Activated T-cell treated with anti-CD3 and anti-CD28 coated beads, Interleukin-2, amount 50 U/mL, for 72 hours (primary cell): Measurements from ENCODE around the gene FITM1. TPM values are rescaled to one million over a fixed set of nuclear protein-coding genes. Genes with fewer than 3 reads are reported as not detected.

ENCODE experiments used
- ATAC-seq, 2 donors: fragments of 150-1000 bp; cut with Tn5 transposase; replicated peaks in 1 of 2; 2 replicates each; pipeline ENCODE4 v1.10.0; 2021; ENCODE audit warnings: moderate library complexity in 2 of 2, mild to moderate bottlenecking in 1 of 2
- DNase-seq, 2 donors: peaks; one replicate each; pipeline ENCODE4 v3.0.0; 2021 to 2022; ENCODE audit warnings: mixed read lengths in 1 of 2
- H3K27ac Mint-ChIP-seq: one replicate; pipeline ENCODE4 v1.8.0; 2022; ENCODE audit warnings: mild to moderate bottlenecking, moderate library complexity, mixed read lengths
- H3K27me3 Mint-ChIP-seq: one replicate; pipeline ENCODE4 v1.8.0; 2022; ENCODE audit warnings: low read depth, mixed read lengths
- H3K36me3 Mint-ChIP-seq, 2 donors: one replicate each; pipeline ENCODE4 v1.8.0; 2022; ENCODE audit warnings: mixed read lengths in 2 of 2, mild to moderate bottlenecking in 1 of 2; ENCODE audit not compliant: insufficient read depth in 2 of 2
- H3K4me1 Mint-ChIP-seq: one replicate; pipeline ENCODE4 v1.8.0; 2022; ENCODE audit warnings: low read depth, mixed read lengths
- H3K4me3 Mint-ChIP-seq, 2 donors: one replicate each; pipeline ENCODE4 v1.8.0; 2022; ENCODE audit warnings: mild to moderate bottlenecking in 2 of 2, mixed read lengths in 2 of 2, moderate library complexity in 2 of 2
- H3K9me3 Mint-ChIP-seq, 2 donors: one replicate each; pipeline ENCODE4 v1.8.0; 2022; ENCODE audit warnings: mixed read lengths in 2 of 2
- total RNA-seq, 2 donors: library from RNA; stranded (reverse); gene quantifications; one replicate each; pipeline ENCODE4 v1.2.3, GENCODE V29; 2022

Gene FITM1
- total RNA-seq, 2 donors from 2014 or later: 0.46 to 2.2 TPM

- H3K27ac Mint-ChIP-seq: no peak overlapping the region
- no peaks in the 10 kb centered on the region for H3K9me3 Mint-ChIP-seq
- H3K27me3 Mint-ChIP-seq: no peaks in the 10 kb centered on the region
- peaks cover 63% of the 10 kb centered on the region for H3K4me1 Mint-ChIP-seq
- H3K36me3 Mint-ChIP-seq: peaks cover 18 to 34% of the 10 kb centered on the region in 2 donors
- ATAC-seq (no peak), DNase-seq (no peak)
- peak overlapping the region in 1 of 2 donors; percentile 8 for H3K4me3 Mint-ChIP-seq
Measured at GRCh38 chr14:24143511-24143910, 13.1 kb downstream of the FITM1 start.

- DNase-seq (no peak), ATAC-seq (no peak)
- peaks cover 18 to 34% of the 10 kb centered on the region in 2 donors for H3K36me3 Mint-ChIP-seq
- peak overlapping the region; percentile 22 to 93 for H3K4me3 Mint-ChIP-seq
- H3K9me3 Mint-ChIP-seq: no peaks in the 10 kb centered on the region
- peaks cover 63% of the 10 kb centered on the region for H3K4me1 Mint-ChIP-seq
- H3K27ac Mint-ChIP-seq: peak overlapping the region; percentile 84
- no peaks in the 10 kb centered on the region for H3K27me3 Mint-ChIP-seq
Measured at GRCh38 chr14:24144451-24144850, 14.0 kb downstream of the FITM1 start.

- ATAC-seq (no peak), DNase-seq (no peak)
- Mint-ChIP-seq H3K36me3 (peaks cover 20 to 33% of the 10 kb centered on the region in 2 donors), H3K27me3 (no peaks in the 10 kb centered on the region), H3K4me1 (peaks cover 59% of the 10 kb centered on the region), H3K27ac (peak overlapping the region; percentile 88), H3K9me3 (no peaks in the 10 kb centered on the region), H3K4me3 (peak overlapping the region; percentile 93 to 99)
Measured at GRCh38 chr14:24145219-24145618, 14.8 kb downstream of the FITM1 start.

- ATAC-seq (no peak), DNase-seq (peak in 1 of 2 donors; percentile 36)
- Mint-ChIP-seq H3K4me3 (peak overlapping the region; percentile 93 to 99), H3K4me1 (peaks cover 63% of the 10 kb centered on the region), H3K9me3 (no peaks in the 10 kb centered on the region), H3K27ac (peak overlapping the region; percentile 88), H3K36me3 (peaks cover 26 to 35% of the 10 kb centered on the region in 2 donors), H3K27me3 (no peaks in the 10 kb centered on the region)
Measured at GRCh38 chr14:24145690-24146452, 15.4 kb downstream of the FITM1 start.

- Mint-ChIP-seq H3K9me3 (no peaks in the 10 kb centered on the region), H3K36me3 (peaks cover 26 to 38% of the 10 kb centered on the region in 2 donors), H3K4me3 (peak within 1 kb of the TSS; percentile 93 to 99), H3K27ac (peak within 1 kb of the TSS; percentile 88), H3K4me1 (peaks cover 63% of the 10 kb centered on the region), H3K27me3 (no peaks in the 10 kb centered on the region)
- ATAC-seq (peak; percentile 74), DNase-seq (peak; percentile 92 to 96)
Measured at GRCh38 chr14:24146453-24146977, 16.1 kb downstream of the FITM1 start, which contains the start of gene PSME2. TSS of gene PSME2 (minus strand) at chr14:24146610. CDS start at chr14:24146581, 29 bp downstream.

DNA sequence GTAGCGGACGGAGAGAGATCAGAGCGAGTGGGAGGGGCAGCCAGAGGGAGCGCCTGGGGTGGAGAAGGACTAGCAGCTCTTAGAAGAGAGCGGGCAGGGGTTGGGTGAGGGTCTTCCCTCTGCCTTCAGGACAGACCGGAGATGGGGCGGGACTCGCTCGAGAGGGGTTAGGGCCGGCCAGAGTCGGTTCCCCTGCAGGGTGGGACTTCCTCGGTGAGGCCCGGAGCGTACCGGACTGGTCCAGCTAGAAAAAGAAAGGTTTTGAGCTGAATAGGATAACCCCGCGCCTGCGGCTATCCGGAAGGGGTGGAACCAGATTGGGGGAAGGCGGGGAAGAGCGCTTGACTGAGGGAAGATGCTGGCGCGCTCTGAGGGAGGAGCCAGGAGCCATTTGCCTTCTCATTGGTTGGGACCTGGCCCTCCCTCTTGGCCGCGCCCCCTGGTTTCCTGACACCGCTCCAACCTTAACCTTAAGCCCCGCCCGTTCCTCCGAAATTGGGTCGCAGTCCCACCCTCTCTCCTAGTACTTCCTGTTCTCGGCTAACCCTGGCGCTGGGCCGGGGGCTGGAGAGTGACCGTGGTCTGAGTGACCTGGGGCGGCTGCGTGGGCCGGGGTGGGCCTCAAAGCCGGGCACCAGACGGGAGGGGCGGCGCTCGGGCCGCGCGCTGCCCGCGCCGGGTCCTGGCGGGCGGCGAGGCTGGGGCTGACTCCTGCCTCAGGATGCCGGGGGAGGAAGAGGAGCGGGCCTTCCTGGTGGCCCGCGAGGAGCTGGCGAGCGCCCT lies 16.7 kb downstream of the FITM1 start, which contains the start of gene RNF31:
TSS of gene RNF31 (plus strand) at position 521 of the 783 bp plus-strand sequence. CDS start at position 722, 201 bp downstream.
- ATAC-seq (peak; percentile 87 to 88), DNase-seq (peak; percentile 98 to 99)
- no peaks in the 10 kb centered on the region for H3K27me3 Mint-ChIP-seq
- H3K9me3 Mint-ChIP-seq: no peaks in the 10 kb centered on the region
- H3K27ac Mint-ChIP-seq: peak within 1 kb of the TSS; percentile 88
- H3K4me1 Mint-ChIP-seq: peaks cover 58% of the 10 kb centered on the region
- H3K4me3 Mint-ChIP-seq: peak within 1 kb of the TSS; percentile 93 to 99
- H3K36me3 Mint-ChIP-seq: peaks cover 26 to 35% of the 10 kb centered on the region in 2 donors

DNA sequence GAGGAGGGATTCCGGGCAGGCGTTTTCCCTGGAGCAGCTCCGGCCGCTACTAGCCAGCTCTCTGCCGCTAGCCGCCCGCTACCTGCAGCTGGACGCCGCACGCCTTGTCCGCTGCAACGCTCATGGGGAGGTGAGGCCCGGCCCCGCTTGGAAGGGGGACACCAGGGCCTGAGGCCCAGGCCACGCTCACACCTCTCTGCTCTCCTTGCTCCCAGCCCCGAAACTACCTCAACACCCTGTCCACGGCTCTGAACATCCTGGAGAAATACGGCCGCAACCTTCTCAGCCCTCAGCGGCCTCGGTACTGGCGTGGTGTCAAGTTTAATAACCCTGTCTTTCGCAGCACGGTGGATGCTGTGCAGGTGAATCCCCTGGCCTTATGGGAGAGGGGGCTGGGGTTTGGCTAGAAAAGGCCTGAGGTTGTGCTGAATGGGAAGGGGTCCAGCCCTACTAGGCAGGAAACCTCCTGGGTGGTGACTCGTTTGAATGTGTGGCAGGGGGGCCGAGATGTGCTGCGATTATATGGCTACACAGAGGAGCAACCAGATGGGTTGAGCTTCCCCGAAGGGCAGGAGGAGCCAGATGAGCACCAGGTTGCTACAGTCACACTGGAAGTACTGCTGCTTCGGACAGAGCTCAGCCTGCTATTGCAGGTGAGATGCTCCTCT lies 17.4 kb downstream of the FITM1 start:
- peak overlapping the region; percentile 93 to 99 for H3K4me3 Mint-ChIP-seq
- peaks cover 23 to 34% of the 10 kb centered on the region in 2 donors for H3K36me3 Mint-ChIP-seq
- H3K27ac Mint-ChIP-seq: peak overlapping the region; percentile 62
- no peaks in the 10 kb centered on the region for H3K9me3 Mint-ChIP-seq
- H3K27me3 Mint-ChIP-seq: no peaks in the 10 kb centered on the region
- DNase-seq (no peak), ATAC-seq (no peak)
- peaks cover 51% of the 10 kb centered on the region for H3K4me1 Mint-ChIP-seq

DNA sequence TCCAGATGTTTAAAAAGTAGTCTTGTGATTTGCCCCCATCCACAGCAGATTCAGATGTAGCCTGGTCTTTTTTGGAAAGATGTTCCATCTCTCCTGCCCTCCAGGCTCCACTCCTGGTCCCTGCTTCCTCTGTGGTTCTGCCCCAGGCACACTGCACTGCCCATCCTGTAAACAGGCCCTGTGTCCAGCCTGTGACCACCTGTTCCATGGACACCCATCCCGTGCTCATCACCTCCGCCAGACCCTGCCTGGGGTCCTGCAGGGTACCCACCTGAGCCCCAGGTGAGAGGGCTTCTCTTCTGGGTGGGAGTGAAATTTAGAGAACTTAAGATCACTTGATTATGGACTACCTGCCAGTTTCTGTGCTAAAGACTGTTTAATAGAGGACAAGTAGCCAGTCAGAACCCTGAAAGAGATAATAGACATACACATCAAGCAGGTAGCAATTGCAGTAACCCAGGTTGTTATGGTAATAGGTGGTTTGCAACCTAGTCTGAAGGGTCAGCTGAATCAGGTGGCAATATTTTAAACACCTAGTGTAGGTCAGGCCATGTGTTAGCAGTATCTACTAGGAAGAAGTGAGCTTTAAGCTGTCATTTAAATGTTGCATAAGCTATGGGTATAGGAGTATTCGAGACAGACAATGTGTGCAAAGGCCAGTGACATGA lies 19.0 kb downstream of the FITM1 start:
- peaks cover 17 to 26% of the 10 kb centered on the region in 2 donors for H3K36me3 Mint-ChIP-seq
- DNase-seq: no peak
- H3K27ac Mint-ChIP-seq: peak overlapping the region; percentile 84
- H3K9me3 Mint-ChIP-seq: no peaks in the 10 kb centered on the region
- H3K27me3 Mint-ChIP-seq: no peaks in the 10 kb centered on the region
- H3K4me1 Mint-ChIP-seq: peaks cover 35% of the 10 kb centered on the region
- H3K4me3 Mint-ChIP-seq: peak overlapping the region; percentile 75 to 99
- ATAC-seq: no peak

GRCh38 chr14:24150061-24150460 lies 19.6 kb downstream of the FITM1 start:
- Mint-ChIP-seq H3K36me3 (peaks cover 20 to 23% of the 10 kb centered on the region in 2 donors), H3K27me3 (no peaks in the 10 kb centered on the region), H3K4me3 (no peak overlapping the region), H3K4me1 (peaks cover 29% of the 10 kb centered on the region), H3K9me3 (no peaks in the 10 kb centered on the region), H3K27ac (no peak overlapping the region)
- DNase-seq: no peak
- ATAC-seq: no peak

DNA sequence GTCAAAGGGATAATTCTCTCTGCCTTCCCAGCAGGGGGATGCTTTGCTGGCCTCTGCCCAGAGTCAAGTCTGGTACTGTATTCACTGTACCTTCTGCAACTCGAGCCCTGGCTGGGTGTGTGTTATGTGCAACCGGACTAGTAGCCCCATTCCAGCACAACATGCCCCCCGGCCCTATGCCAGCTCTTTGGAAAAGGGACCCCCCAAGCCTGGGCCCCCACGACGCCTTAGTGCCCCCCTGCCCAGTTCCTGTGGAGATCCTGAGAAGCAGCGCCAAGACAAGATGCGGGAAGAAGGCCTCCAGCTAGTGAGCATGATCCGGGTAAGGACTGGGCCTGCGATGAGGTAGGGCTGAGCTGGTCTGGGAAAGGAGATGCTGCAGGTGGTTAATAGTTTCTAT lies 20.1 kb downstream of the FITM1 start:
- peaks cover 26% of the 10 kb centered on the region for H3K4me1 Mint-ChIP-seq
- no peak overlapping the region for H3K4me3 Mint-ChIP-seq
- peaks cover 20 to 27% of the 10 kb centered on the region in 2 donors for H3K36me3 Mint-ChIP-seq
- no peaks in the 10 kb centered on the region for H3K9me3 Mint-ChIP-seq
- no peaks in the 10 kb centered on the region for H3K27me3 Mint-ChIP-seq
- DNase-seq: no peak
- ATAC-seq: no peak
- H3K27ac Mint-ChIP-seq: peak overlapping the region; percentile 40

DNA sequence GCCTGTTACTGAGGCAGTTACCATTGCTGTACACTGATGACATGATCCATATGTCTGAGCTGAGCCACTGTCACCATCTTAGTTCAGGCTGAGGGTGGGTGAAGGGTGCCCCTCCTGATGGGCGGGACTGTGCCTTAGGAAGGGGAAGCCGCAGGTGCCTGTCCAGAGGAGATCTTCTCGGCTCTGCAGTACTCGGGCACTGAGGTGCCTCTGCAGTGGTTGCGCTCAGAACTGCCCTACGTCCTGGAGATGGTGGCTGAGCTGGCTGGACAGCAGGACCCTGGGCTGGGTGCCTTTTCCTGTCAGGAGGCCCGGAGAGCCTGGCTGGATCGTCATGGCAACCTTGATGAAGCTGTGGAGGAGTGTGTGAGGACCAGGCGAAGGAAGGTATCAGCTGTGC lies 20.5 kb downstream of the FITM1 start:
- Mint-ChIP-seq H3K27ac (peak overlapping the region; percentile 40), H3K4me1 (peaks cover 23% of the 10 kb centered on the region), H3K9me3 (no peaks in the 10 kb centered on the region), H3K36me3 (peaks cover 20 to 29% of the 10 kb centered on the region in 2 donors), H3K4me3 (no peak overlapping the region), H3K27me3 (no peaks in the 10 kb centered on the region)
- DNase-seq (no peak), ATAC-seq (no peak)

GRCh38 chr14:24151404-24152080 lies 21.1 kb downstream of the FITM1 start:
- DNase-seq: no peak
- Mint-ChIP-seq H3K4me3 (no peak overlapping the region), H3K27ac (peak overlapping the region; percentile 79), H3K4me1 (peaks cover 23% of the 10 kb centered on the region), H3K36me3 (peaks cover 20 to 27% of the 10 kb centered on the region in 2 donors), H3K9me3 (no peaks in the 10 kb centered on the region), H3K27me3 (no peaks in the 10 kb centered on the region)
- ATAC-seq: no peak
